Psoas muscle (tissue), 8 donors: ENCODE data around the gene CIT. TPM values are rescaled to one million over a fixed set of nuclear protein-coding genes. Genes with fewer than 3 reads are reported as not detected.

Source experiments
- ATAC-seq, 4 donors: fragments of 200-7000 bp; cut with Tn5 transposase; one replicate each; pipeline ENCODE4 v1.9.1; 2020; ENCODE audit warnings: moderate library complexity in 3 of 4, mild to moderate bottlenecking in 2 of 4
- DNase-seq, 2 donors: peaks; one replicate each; pipeline ENCODE4 v3.0.0-alpha.2; 2020
- H3K27ac ChIP-seq: fragments of 200-600 bp; one replicate; pipeline ENCODE4 v1.8.0; 2022
- H3K27me3 ChIP-seq, 3 donors: fragments of 200-600 bp in 1 of 3; one replicate each; pipeline versions ENCODE4 v1.6.1 to v1.8.0; 2013 to 2022; ENCODE audit warnings: low read length in 2 of 3, mild to moderate bottlenecking in 2 of 3, moderate library complexity in 1 of 3; ENCODE audit not compliant: insufficient read depth in 3 of 3
- H3K36me3 ChIP-seq, 2 donors: fragments of 200-600 bp in 1 of 2; one replicate each; pipeline versions ENCODE4 v1.6.1 to v1.8.0; 2013 to 2022; ENCODE audit warnings: low read depth in 1 of 2, mild to moderate bottlenecking in 1 of 2, moderate library complexity in 1 of 2; ENCODE audit not compliant: insufficient read depth in 1 of 2
- H3K4me1 ChIP-seq: fragments of 200-600 bp; one replicate; pipeline ENCODE4 v1.8.0; 2022
- H3K4me3 ChIP-seq: fragments of 200-600 bp; one replicate; pipeline ENCODE4 v1.8.0; 2022; ENCODE audit warnings: mild to moderate bottlenecking
- H3K9me3 ChIP-seq: fragments of 200-600 bp; one replicate; pipeline ENCODE4 v1.8.0; 2022
- CTCF ChIP-seq: fragments of 200-600 bp; IDR thresholded peaks from one replicate; pipeline ENCODE4 v1.8.0; 2022; ENCODE audit warnings: antibody characterized with exemption
- WGBS, 3 donors: extraction: QIAGEN DNeasy Blood & Tissue Kit; methylation state at CpG; one replicate each; pipeline versions ENCODE4 v1.1.6 to v1.1.7; 2013; 5-methylcytosine and 5-hydroxymethylcytosine counted together
- intact Hi-C, 2 donors: fragments of 100-400 bp; cut with DNase I; formaldehyde crosslinking; loops; one replicate each; pipeline versions ENCODE4 v1.11.0 to v1.14.2; 2022
- polyA plus RNA-seq, 3 donors: library from polyadenylated mRNA; stranded (reverse); fragments of 200-250 nt; gene quantifications; one replicate each; pipeline ENCODE4 v1.2.3, GENCODE V29; 2013
- total RNA-seq, 4 donors: library from RNA; stranded (reverse); fragmentation: NEBNext Ultra II Directional in 2 of 4; extraction: Animal tissue kit (Norgen Biotek cat#: 25700) in 2 of 4; gene quantifications; one replicate each; pipeline versions ENCODE4 v1.2.1 to v1.2.4, GENCODE V29; 2021 to 2023
- donor health status: healthy with polysubstance abuse.
- donor health status: DM: no; HTN: no; CAD: no; lungs with moderate emphysema.
- donor health status: Bipolar disorder and iron deficiency.
- donor health status: healthy.
- donor health status: DM: yes; HTN: yes; CAD: no.
- donor health status: DM: no; HTN: no; CAD: no.
- donor health status: DM: no; HTN: no; CAD: no.
- donor health status: DM: yes; HTN: yes; CAD: no.

The CIT gene
- total and polyA plus RNA-seq, 7 donors, result 0.06 to 2.4 (median 0.40) TPM

- no peak for ATAC-seq
Measured at GRCh38 chr12:119914666-119915065, 37.5 kb upstream of the CIT start.

GRCh38 chr12:119913536-119914330 lies 36.6 kb upstream of the CIT start:
- peaks cover 0 to 3% (median 2%) of the 10 kb centered on the region in 3 donors for H3K27me3 ChIP-seq
- intact Hi-C loops, result no loop called here
- H3K4me3 ChIP-seq, result no peak overlapping the region
- ATAC-seq (no peak), DNase-seq (no peak)
- H3K9me3 ChIP-seq, result no peaks in the 10 kb centered on the region
- no peak for TF ChIP-seq CTCF
- no peaks in the 10 kb centered on the region for H3K36me3 ChIP-seq
- WGBS, 3 donors, result 87 to 92% (median 91%) methylated on average over 6 of the region's 6 CpGs
- no peak overlapping the region for H3K27ac ChIP-seq
- no peaks in the 10 kb centered on the region for H3K4me1 ChIP-seq

More at GRCh38 chr12:119914666-119915065, 37.5 kb upstream of the CIT start:
- Histone ChIP-seq H3K36me3 (no peaks in the 10 kb centered on the region), H3K27ac (no peak overlapping the region), H3K27me3 (peaks cover 0 to 3% (median 0%) of the 10 kb centered on the region in 3 donors), H3K4me3 (no peak overlapping the region), H3K9me3 (no peaks in the 10 kb centered on the region), H3K4me1 (no peaks in the 10 kb centered on the region)
- DNase-seq, result no peak
- no peak for TF ChIP-seq CTCF
- 8 to 14% (median 9%) methylated on average over 1 of the region's 1 CpG for WGBS, 3 donors
- intact Hi-C loops, result no loop called here

- H3K9me3 ChIP-seq, result no peaks in the 10 kb centered on the region
- no peaks in the 10 kb centered on the region for H3K36me3 ChIP-seq
- WGBS, 3 donors, result 34 to 43% (median 35%) methylated on average over 4 of the region's 4 CpGs
- DNase-seq, result no peak
- H3K4me1 ChIP-seq, result no peaks in the 10 kb centered on the region
- ATAC-seq, result no peak
- no peak overlapping the region for H3K4me3 ChIP-seq
- TF ChIP-seq CTCF, result no peak
- H3K27me3 ChIP-seq, result peaks cover 0 to 3% (median 2%) of the 10 kb centered on the region in 3 donors
- intact Hi-C loops, result no loop called here
- no peak overlapping the region for H3K27ac ChIP-seq
Measured at GRCh38 chr12:119911182-119911581, 34.1 kb upstream of the CIT start.

GRCh38 chr12:119910586-119910985 lies 33.5 kb upstream of the CIT start:
- H3K4me1 ChIP-seq, result no peaks in the 10 kb centered on the region
- intact Hi-C loops, result no loop called here
- 82 to 91% (median 89%) methylated on average over 4 of the region's 4 CpGs for WGBS, 3 donors
- H3K36me3 ChIP-seq, result no peaks in the 10 kb centered on the region
- TF ChIP-seq CTCF, result no peak
- DNase-seq, result no peak
- H3K27ac ChIP-seq, result no peak overlapping the region
- H3K4me3 ChIP-seq, result no peak overlapping the region
- ATAC-seq, result no peak
- peaks cover 0 to 2% (median 0%) of the 10 kb centered on the region in 3 donors for H3K27me3 ChIP-seq
- H3K9me3 ChIP-seq, result no peaks in the 10 kb centered on the region
